C4-2B (cell line): ENCODE measurements around the gene TAMALIN.

Experiments
- H3K27ac ChIP-seq: fragments of 450-650 bp; 2 replicates; pipeline ENCODE4 v1.5.1; 2017
- CTCF ChIP-seq: fragments of 450-650 bp; conservative IDR thresholded peaks from 2 replicates; pipeline ENCODE4 v1.5.1; 2017; ENCODE audit warnings: mild to moderate bottlenecking
- ZFX ChIP-seq: fragments of 450-650 bp; IDR thresholded peaks from 2 replicates; pipeline ENCODE4 v1.6.1; 2017

The TAMALIN gene

GRCh38 chr12:52006726-52007157 lies at the start of gene TAMALIN:
TAMALIN (plus strand) TSS chr12:52006946; CDS start chr12:52007020, 74 bp downstream.
- TF ChIP-seq ZFX (no peak), CTCF (no peak)
- no peak within 1 kb of the TSS for H3K27ac ChIP-seq

GRCh38 chr12:51958542-51958941 lies 48.2 kb upstream of the TAMALIN start:
- H3K27ac ChIP-seq = no peak overlapping the region
- TF ChIP-seq CTCF (no peak), ZFX (no peak)

GRCh38 chr12:51959211-51959610 lies 47.5 kb upstream of the TAMALIN start:
- no peak overlapping the region for H3K27ac ChIP-seq
- TF ChIP-seq ZFX (no peak), CTCF (no peak)

- H3K27ac ChIP-seq = no peak overlapping the region
- TF ChIP-seq CTCF (no peak), ZFX (no peak)
These were observed 46.8 kb upstream of the TAMALIN start for GRCh38 chr12:51959921-51960320.

- no peak for TF ChIP-seq CTCF
- no peak for TF ChIP-seq ZFX
- H3K27ac ChIP-seq = no peak overlapping the region
These were observed 46.3 kb upstream of the TAMALIN start for GRCh38 chr12:51960488-51960887.

- no peak overlapping the region for H3K27ac ChIP-seq
- TF ChIP-seq ZFX = no peak
- TF ChIP-seq CTCF = no peak
These were observed 45.9 kb upstream of the TAMALIN start for GRCh38 chr12:51960890-51961289.

- TF ChIP-seq CTCF = no peak
- TF ChIP-seq ZFX = no peak
- no peak overlapping the region for H3K27ac ChIP-seq
These were observed 44.9 kb upstream of the TAMALIN start for GRCh38 chr12:51961834-51962233.
